ENCODE measurements around the gene ETV6. TPM values are rescaled to one million over a fixed set of nuclear protein-coding genes. Genes with fewer than 3 reads are reported as not detected.

ETV6 gene
- total and polyA plus RNA-seq, 2 of the 8 experiments (the other 6 are each of a cell fraction or from before 2014, with no cell fraction given), result 5.5 to 23.9 TPM

DNA sequence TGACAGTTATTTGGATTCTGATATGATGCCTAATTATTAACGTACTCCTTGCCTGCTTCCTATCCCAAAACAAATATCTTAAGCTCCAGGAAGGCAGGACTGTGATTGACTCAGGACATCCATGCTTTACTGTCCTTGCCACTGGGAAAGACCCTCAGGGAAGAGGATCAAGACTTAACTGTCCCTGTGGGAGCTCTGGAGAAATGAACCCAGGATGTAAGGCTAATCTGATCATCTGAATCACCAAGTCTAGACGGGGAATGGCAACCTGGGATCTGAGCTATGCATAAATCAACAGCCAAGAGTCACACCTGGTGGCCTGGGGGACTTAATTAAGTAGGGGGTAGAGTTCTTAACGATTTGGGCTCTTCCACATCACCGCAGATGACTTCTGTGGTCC is 268.0 kb downstream of the ETV6 start:
- Histone ChIP-seq H2BK5ac (ENCODE audit: low read depth, low read length) (no peak overlapping the region), H3K4me2 (ENCODE audit: insufficient read depth in 1 of 2, low read depth in 2 of 2, low read length in 2 of 2) (no peak overlapping the region), H3K9ac (replicated peaks in 1 of 4; ENCODE audit: extremely low read depth in 1 of 4, low read depth in 3 of 4, low read length in 3 of 4) (no peak overlapping the region), H2BK12ac (ENCODE audit: low read depth, low read length) (no peak overlapping the region), H3K79me1 (ENCODE audit: low read depth, low read length) (no peaks in the 10 kb centered on the region), H4K91ac (replicated peaks; ENCODE audit: insufficient read length, low read length) (no peak overlapping the region), H2BK20ac (ENCODE audit: low read length) (no peak overlapping the region), H4K20me1 (replicated peaks in 1 of 2; ENCODE audit: control insufficient read depth in 1 of 2, insufficient read depth in 2 of 2, low read length in 2 of 2) (no peaks in the 10 kb centered on the region), H3K4me3 (ENCODE audit: extremely low read depth in 1 of 4, insufficient read depth in 2 of 4, low read depth in 3 of 4, low read length in 4 of 4) (no peak overlapping the region), H4K5ac (ENCODE audit: insufficient read length, low read depth, low read length) (no peak overlapping the region), H2AFZ (ENCODE audit: low read length) (no peak overlapping the region), H3K23ac (ENCODE audit: insufficient read length) (no peak overlapping the region), H2BK15ac (ENCODE audit: low read length) (no peak overlapping the region), H3K79me2 (ENCODE audit: control insufficient read depth in 1 of 2, insufficient read depth in 2 of 2, low read length in 2 of 2) (no peaks in the 10 kb centered on the region), H3K27ac (ENCODE audit: low read depth, low read length) (no peak overlapping the region), H3K4me1 (replicated peaks in 1 of 4; ENCODE audit: control insufficient read depth in 3 of 4, insufficient read depth in 4 of 4, low read length in 3 of 4) (no peaks in the 10 kb centered on the region), H3K4ac (replicated peaks; ENCODE audit: insufficient read length, low read depth, low read length) (no peak overlapping the region), H3K23me2 (ENCODE audit: low read depth, low read length) (no peaks in the 10 kb centered on the region), H3K18ac (ENCODE audit: extremely low read depth, low read length) (no peak overlapping the region), H3K56ac (replicated peaks; ENCODE audit: insufficient read length, low read depth, low read length) (no peak overlapping the region), H3K14ac (ENCODE audit: insufficient read length) (no peak overlapping the region), H2AK5ac (ENCODE audit: low read depth, low read length) (no peak overlapping the region), H3K9me3 (ENCODE audit: insufficient read depth in 2 of 2, low read depth in 1 of 2, low read length in 1 of 2) (no peaks in the 10 kb centered on the region; a peak in 1 of 4 replicates), H4K8ac (ENCODE audit: extremely low read depth, insufficient read depth, low read length) (no peak overlapping the region), H3K36me3 (ENCODE audit: control insufficient read depth in 2 of 4, insufficient read depth in 4 of 4, low read length in 3 of 4) (no peaks in the 10 kb centered on the region), H2BK120ac (replicated peaks; ENCODE audit: low read depth, low read length) (no peak overlapping the region), H3K27me3 (replicated peaks in 1 of 4; ENCODE audit: control insufficient read depth in 3 of 4, extremely low read depth in 1 of 4, insufficient read depth in 3 of 4, low read length in 3 of 4) (no peaks in the 10 kb centered on the region)
- FAIRE-seq (no peak), DNase-seq (ENCODE audit: low read depth in 1 of 2, low spot score in 2 of 2) (no peak)
- ChIA-PET CTCF (ENCODE audit: partially characterized antibody) (interaction anchor here (1.2 to 1.3 kb wide), 2 partner anchors 116 to 117 kb away, joined by 3 to 4 read pairs; no protein-coding TSS in a partner anchor), POLR2A (ENCODE audit: partially characterized antibody) (interaction anchor here (0.7 kb wide), 1 partner anchor 284 kb away, joined by 3 read pairs; no protein-coding TSS in a partner anchor)
- 87% methylated on average over 4 of the region's 4 CpGs; no CpG with 5 or more reads in 1 of the 2 experiments for WGBS, 2 experiments (ENCODE audit: extremely low coverage in 1 of 2, insufficient coverage in 1 of 2, insufficient read length in 1 of 2, insufficient replicate concordance in 2 of 2, low coverage in 1 of 2, low lambda C conversion rate in 2 of 2, missing lambda C conversion rate in 1 of 2)
- TF ChIP-seq RXRA (IDR thresholded peaks at IDR 0.05; ENCODE audit: insufficient read depth, low read depth, low read length), result no peak
- TF ChIP-seq TAF1 (IDR thresholded peaks at IDR 0.05; ENCODE audit: low read depth, low read length), result no peak
- TF ChIP-seq TEAD4 (IDR thresholded peaks at IDR 0.05; ENCODE audit: low read depth, low read length), result no peak
- no peak for TF ChIP-seq CBX8 (IDR thresholded peaks at IDR 0.05; ENCODE audit: borderline replicate concordance, low read depth, low read length)
- no peak for TF ChIP-seq GTF2F1 (IDR thresholded peaks at IDR 0.05; ENCODE audit: borderline replicate concordance, low read depth, low read length)
- TF ChIP-seq NANOG (IDR thresholded peaks at IDR 0.05; ENCODE audit: insufficient read depth, low read depth, low read length, poor library complexity, severe bottlenecking), result no peak
- TF ChIP-seq ASH2L (IDR thresholded peaks at IDR 0.05; ENCODE audit: low read length), result no peak
- no peak for TF ChIP-seq EZH2 (IDR thresholded peaks at IDR 0.05; ENCODE audit: low read depth, low read length, severe bottlenecking)
- TF ChIP-seq CTBP2 (IDR thresholded peaks at IDR 0.05; ENCODE audit: borderline replicate concordance, insufficient read depth, insufficient read length, low read length), result no peak
- TF ChIP-seq, protein P1, sequence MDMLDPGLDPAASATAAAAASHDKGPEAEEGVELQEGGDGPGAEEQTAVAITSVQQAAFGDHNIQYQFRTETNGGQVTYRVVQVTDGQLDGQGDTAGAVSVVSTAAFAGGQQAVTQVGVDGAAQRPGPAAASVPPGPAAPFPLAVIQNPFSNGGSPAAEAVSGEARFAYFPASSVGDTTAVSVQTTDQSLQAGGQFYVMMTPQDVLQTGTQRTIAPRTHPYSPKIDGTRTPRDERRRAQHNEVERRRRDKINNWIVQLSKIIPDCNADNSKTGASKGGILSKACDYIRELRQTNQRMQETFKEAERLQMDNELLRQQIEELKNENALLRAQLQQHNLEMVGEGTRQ (IDR thresholded peaks at IDR 0.05; ENCODE audit: low read length), result no peak
- TF ChIP-seq ZNF274 (IDR thresholded peaks at IDR 0.05; ENCODE audit: borderline replicate concordance, extremely low read depth, low read length), result no peak
- no peak for TF ChIP-seq CHD2 (IDR thresholded peaks at IDR 0.05; ENCODE audit: low read length)
- no peak for TF ChIP-seq NRF1 (IDR thresholded peaks at IDR 0.05; ENCODE audit: low read depth, low read length)

Measured in H1 (cell line).